HG03097 (cell line): ENCODE data around the gene IL11RA.

Experiments
- ATAC-seq: cut with Tn5 transposase; IDR thresholded peaks from one replicate; pipeline ENCODE4 v1.9.1; 2021; ENCODE audit not compliant: unreplicated experiment, low FRiP score

The IL11RA gene

DNA sequence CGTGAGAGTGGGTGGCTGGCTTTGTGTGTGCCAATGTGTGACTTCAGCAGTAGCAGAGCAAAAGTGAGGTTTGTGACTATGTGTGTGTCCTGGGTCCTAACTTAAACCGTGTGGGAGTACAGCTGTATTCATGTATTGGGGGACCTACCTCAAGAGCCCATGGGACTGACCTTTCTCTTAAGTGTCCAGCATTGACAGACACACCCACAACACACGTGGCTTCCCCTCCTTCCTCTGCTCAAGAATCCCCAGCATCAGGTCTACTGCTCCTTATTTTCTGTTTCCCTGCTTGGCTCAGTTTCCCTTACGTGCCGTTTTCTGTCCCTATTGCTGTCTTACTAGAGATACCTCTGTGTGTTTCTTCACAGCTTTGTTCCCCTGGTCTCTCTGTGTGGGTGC, 616 bp downstream of the IL11RA start:
- no peak for ATAC-seq

DNA sequence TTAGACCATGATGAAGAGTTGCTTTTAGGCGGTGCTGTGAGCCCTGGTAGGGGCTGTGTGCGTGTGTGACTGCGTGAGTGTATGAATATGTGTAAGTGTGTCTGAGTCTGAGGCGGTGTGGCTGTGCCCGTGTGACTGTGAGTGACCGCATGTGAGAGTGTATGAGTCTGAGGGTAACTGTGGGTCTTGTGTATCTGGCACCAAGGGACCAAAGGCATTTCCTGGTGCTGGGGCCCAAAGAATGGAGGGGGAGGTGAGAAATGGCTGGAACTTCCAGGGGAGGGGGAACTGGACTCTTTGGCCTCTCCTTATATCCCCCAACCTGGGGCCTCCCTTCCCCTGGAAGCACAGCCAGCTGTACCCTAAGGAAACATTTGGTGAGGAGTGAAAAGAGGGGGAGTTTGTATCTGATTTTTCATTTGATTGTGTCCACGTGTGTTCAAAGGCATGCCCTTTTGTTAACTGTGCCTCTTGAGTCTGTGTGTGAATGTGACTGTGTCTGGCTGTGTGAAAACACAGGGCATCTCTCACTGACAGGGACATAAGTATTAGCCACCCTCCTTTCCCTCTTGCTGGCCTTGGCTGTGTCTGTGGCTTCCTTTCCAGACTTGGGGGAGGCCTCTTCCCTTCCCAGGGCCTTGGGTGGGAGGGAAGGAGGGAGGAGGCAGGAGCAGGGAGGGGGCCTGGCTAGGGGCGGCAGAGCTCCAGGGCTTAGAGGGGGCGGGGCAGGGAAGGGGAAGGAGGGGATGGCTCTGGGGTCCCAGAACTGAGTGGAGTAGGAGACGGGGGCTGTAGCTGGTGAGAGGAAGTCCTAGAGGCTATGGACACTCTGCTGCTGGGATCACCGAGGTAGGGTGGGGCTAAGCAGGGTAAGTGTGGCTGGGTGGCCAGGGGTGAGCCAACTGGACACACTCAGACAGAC, 1.4 kb downstream of the IL11RA start:
- no peak for ATAC-seq

DNA sequence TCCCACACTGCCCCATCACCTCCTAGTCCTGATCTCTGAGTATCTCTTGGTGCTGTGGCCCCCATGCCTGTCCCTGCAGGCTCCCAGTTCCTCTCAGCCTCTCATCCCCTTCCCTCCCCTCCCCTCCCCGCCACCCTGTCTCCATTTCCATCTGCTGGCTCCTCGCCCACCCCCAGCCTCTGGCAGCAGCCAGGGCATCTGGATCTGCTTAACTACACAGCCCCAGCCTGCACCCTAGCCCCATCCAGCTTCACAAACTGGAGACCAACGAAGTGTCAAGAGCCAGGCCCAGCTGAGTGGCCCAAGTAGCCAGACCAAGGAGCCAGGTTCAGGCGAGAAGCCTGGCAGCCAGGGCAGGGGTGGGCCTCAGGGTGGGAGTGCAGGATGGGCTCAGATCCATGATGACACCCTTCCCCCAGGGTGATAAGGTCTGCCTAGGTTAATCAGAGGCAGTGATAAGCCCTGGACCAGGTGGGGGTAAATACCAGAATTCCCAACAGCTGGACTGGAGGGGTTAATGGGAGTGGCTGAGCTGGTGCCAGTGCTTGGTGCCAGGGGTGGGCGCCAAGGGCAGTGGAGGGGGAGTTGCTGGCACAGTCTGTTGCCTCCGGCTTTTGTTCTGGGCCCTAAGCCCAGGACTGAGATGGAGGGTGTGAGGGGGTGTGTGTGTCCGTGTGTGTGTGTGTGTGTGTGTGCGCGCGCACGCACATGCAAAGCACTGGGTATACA, 2.5 kb downstream of the IL11RA start:
- no peak for ATAC-seq

DNA sequence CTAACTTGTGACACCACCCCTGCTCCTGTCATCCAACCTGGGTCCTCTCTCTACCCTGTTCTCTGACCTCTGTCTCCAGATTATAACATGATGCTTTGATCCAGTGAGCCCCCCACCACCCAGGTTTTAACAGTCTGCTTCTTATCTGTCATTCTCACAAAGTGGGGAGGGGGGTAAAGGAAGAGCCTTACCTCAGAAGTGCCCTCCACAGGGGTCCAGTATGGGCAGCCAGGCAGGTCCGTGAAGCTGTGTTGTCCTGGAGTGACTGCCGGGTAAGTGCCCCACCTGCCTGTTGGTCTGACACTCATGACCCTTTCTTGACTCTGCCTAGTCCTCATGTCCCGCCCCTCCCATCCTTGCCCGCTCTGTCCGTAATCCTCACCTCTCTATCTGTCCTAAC, 3.4 kb downstream of the IL11RA start:
- no peak for ATAC-seq

DNA sequence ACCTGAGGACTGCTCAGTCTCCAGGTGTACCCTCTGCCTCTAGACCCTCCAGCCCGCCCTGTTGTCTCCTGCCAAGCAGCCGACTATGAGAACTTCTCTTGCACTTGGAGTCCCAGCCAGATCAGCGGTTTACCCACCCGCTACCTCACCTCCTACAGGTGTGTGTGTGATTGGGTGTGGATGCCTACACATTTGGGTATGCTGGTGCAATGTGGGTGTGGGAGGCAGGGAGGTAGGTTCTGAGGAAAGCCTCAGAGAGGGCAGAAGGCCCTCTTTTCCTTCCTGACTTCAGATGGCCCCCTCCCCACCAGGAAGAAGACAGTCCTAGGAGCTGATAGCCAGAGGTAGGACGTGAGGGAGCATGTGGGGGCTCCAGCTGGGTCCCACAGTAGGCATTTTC, 5.0 kb downstream of the IL11RA start:
- no peak for ATAC-seq

DNA sequence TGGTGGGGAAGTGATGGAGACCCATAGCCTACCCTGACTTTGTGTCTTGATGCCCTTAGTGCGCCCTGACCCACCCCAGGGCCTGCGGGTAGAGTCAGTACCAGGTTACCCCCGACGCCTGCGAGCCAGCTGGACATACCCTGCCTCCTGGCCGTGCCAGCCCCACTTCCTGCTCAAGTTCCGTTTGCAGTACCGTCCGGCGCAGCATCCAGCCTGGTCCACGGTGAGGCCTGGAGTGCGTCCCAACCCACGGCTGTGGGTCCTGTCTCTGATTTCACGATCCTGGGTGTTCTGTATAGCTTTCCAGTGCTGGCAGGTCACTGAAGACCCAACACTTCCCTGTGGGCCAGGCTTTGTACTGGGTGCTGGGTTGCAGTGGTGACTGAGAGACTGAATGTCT, 6.5 kb downstream of the IL11RA start:
- no peak for ATAC-seq

DNA sequence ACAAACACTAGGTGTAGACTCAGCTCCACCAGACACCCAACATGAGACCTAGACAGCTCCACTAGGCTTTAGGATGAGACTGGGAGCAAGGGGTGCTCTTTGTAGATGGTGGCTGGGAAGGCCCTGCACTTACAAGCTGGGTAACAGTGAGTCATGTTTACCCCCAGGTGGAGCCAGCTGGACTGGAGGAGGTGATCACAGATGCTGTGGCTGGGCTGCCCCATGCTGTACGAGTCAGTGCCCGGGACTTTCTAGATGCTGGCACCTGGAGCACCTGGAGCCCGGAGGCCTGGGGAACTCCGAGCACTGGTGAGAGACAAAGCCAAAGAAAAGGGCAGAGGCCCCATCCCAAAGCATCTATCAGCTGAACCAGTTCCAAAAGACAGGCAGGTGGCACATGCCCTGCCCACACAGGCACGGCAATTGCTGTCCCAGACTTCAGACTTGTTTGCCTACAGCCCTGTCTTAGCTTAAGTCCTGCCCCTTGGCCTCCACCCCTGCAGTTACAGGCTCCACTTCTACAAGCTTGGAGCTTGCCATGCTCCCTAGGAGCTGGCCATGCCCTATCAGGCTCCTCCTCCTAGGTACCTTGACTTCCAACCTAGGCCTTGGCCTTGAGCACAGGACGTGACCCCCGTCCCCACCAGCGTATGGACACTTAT, 7.7 kb downstream of the IL11RA start:
- ATAC-seq: no peak

DNA sequence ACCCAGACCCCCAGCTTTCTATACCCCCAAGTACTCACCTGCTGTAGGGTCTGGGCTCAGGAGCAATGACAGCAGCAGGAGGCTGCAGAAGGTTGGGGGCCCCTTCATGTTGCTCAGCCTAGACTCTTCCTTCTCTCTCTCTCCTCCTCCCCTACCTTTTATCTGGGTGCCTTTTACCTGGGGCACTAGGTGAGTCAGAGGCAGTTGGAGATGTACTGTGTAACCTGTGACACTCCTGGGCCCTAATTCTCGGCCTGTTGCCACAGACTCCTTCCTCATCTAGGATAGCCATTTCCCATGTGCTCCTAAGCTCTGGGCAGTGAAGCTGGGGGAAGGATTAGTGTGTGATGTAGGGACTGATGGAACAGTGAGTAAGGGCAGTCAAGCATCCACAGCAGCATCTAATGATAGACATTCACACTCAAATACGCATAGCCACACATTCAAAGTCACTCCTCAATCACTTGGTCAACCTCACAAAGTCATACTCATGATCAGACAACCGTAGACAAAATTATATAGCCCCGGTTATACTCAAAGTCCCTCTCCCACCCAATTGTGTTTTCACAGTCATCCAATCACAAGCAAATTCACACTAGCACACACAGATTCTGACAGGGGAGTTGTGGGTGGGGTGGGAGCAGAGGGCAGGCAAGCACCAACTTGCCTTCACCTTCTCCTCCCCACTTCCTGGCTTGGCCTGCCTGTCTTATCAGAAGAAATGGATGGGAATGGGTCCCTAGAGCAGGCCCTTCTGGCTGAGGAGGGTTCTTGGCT, 10.7 kb downstream of the IL11RA start, which contains the start of gene CCL27:
CCL27 (minus strand) TSS at position 132 of the 777 bp plus-strand sequence; CDS start at position 108, 24 bp downstream.
- no peak for ATAC-seq

DNA sequence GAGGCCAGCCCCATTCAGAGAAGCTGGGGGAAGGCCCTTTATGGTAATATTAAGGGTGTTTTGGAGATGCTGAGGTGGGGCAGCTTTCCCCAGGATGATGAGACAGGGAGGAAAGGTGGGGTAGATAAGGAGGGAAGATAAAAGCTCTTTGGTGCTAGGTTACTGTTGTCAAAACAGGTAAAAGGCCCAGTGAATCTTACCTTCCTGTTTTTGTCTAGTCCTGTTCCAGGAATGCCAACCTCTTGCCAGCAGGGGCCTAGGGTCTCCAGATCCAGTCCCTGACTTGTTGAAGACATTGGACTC, 11.3 kb downstream of the IL11RA start:
- ATAC-seq: no peak

DNA sequence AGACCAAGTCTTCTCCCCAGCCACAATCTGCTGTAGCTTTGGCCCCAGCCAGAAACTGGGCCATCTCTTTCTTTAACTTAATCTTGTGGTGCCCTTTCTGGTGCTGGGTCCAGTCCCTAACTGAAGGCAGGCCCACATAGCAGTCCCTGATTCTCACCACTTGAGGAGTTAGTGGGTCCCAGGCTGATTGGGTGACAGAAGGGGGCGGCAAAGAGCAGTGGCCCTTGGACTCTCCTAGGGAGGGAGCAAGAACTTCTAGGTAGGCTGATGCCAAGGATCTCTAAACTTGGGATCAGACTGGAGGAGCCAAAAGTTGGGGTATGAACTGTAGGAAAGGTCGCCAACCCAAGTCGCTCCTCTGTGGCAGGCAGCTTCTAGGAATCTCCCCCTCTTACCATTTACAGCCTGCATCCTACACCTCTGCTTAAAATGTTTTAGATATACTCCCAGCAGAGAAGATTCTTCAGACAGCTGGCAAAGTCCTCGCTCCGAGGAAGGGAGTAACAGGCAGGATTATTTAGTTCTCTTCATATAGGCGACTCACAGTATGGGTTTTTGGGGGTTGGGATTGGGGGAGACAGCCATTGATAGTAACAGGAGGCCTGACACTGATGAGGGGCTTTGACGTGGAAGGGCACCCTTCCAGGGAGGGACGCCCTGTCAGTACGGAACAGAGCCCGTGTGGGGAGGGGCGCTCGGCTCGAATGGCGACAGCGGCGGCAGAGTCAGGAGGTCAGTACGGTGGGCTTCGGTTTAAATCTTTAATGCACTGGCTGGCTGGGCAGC, 12.5 kb downstream of the IL11RA start:
- no peak for ATAC-seq

DNA sequence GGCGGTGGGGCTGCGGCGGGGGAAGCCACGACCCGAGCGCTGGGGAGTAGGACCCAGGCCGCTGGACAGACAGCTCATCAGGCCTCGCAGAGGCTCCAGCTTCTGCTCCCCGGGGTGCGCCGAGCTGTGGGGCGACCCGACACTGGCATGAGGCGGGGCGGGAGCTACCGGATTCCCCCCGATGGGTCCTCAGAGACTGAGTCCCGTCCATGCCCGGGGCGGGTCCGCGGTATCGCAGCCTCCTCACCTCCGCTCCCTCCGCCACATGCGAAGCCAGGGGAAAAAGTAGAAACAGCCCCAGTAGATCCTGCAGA, 13.0 kb downstream of the IL11RA start:
- peak; percentile 29 for ATAC-seq

DNA sequence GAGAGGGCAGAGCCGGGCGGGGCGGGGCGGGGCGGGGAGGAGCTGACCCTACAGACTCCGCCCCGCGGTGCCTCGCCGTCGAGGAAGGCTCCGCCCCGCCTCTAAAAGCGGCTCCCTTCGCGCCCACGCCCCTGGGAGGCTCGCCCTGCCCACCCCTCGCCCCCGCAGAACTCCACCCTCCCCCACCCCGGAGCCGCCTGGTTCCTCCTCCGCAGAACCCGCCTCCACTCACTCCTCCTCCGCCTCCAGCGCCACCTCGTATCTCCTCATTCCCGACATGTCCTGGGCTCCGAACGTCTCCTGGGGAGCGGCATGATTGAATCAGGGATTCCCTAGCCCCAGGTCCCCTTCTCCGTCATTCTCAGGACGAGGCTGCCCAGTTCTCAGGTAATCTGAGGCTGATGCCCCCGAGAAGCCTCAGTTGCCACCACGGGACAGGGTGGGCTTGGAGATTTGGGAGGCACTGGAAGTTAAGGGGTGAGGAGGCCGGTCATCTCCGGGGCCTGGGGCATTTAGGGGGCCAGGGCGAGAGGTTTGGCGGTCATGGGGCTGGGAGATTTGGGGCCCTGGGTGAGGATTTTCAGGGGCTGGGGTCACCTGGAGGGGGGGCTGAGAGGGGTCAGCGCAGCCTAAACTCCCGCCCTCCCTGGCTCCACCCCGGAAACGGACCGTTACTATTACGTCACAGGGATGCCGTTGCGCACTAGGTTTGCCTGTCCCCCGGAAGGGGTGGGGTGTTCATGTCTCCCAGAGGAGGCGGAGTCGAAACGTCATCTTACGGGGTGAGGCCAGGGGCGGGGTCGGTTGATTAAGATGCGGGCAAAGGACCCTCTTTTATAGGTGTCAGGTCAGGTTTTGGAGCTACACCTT, 13.6 kb downstream of the IL11RA start:
- ATAC-seq: peak; percentile 61

DNA sequence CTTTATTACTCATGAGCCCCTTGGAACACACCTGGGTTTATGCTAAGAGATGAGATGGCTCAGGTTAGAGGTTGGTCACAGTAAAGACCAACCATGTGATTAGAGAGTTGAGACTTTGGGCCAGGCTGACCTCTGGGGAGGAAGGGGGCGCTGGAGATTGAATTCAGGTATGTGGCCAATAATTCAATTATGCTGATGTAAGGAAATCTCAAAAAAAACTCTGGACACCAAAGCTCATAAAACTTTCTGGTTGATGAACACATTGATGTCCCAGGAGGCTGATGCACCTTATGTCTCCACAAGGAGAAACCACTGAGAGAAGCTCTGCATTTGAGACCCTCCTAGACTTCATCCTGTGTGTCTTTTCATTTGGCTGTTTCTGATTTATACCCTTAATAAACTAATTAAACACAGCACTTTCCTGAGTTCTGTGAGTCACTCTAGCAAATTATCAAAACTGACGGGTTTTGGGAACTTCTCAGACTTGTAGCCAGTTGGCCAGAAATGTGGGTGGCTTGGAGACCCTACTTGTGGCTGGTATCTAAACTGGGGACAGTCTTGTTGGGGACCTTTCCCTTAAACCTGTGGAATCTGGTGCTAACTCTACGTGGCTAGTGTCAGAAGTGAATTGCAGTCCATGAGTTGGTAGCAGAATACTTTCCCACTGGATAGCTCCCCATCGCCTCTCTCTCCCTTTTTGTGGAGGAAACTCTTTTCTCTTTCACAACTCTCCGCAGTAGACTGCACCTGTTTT, 18.0 kb downstream of the IL11RA start:
- ATAC-seq: no peak

DNA sequence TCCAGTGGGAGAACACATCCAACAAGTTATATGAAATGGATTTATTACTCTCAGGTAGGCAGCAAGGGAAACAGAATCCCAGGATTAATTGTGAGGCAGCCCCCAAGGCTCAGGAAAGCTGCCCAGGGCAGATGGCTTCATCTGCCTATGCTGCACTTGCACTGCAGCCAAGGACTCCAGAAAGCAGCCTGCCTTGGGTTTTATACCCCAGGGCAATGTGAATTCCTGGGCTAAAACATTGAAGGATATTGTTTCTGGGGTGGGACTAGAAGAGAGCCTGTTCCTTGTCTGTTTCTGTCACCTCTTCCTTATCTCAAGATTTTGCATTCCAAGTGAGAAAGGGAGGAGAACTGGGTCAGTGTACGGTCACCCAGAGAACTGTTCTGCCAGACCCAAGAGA, 19.3 kb downstream of the IL11RA start:
- no peak for ATAC-seq

DNA sequence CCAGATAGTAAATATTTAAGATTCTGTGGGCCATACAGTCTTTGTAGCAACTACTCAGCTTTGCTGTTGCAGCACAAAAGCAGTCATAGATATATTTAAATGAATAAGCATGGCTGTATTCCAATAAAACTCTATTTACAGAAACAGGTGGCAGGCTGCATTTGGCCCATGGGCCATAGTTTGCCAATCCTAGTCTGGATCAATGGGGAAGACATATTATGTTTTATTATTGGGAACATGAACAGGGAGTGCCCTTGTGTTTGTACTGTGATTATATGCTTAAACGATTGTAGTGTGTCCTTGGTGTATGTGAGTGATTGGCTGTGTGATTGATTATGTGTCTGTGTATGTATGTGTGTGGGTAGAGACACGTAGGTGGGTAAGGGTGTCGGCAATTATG, 22.5 kb downstream of the IL11RA start:
- ATAC-seq: no peak

DNA sequence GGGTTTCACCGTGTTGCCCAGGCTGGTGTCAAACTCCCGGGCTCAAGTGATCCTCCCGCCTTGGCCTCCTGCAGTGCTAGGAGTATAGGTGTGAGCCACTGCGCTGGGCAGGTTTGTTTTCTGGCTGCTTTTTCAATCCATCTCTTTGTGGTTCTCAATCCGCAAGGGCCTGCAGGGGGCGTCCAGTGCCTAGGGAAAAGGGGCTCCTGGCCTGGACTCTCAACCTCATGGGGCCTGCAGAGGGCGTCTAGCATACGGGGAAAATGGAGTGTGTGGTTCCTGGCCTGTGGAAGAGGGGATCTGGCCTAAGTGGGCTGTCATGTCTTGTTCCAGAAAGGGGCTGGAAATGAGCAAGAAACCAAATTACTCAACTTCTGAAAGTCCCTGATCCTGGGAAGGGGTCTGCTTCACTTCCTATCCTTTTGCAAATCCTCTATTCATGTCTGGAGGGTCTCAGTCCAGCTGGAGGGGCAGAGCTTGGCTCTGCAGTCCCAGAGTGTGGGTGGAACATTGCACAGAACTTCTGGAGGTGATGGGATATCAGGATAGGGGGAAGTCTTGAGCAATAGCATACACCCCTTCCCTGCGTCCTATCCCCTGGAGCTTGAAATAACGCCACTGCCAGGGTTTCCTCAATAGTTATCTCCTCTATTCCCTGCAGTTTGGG, 23.2 kb downstream of the IL11RA start:
- ATAC-seq: no peak

DNA sequence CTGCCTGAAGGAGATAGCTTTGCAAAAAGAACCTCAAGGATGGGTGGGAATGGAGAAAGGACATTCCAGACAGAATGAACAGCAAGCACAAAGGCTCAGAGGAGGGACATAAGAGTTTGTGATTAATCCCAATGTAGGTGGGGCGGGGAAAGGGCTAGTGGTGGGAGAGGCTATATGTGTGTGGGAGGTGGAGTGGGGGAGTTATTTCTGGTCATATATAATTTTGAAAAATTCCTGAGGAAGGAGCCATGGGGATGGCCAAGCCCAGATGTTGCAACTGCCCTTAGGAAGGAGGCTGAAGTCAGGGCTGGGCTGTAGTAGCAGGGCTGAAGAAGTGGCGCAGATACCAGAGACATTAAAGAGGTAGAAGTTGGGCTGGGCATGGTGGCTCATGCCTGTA, 23.9 kb downstream of the IL11RA start:
- ATAC-seq: no peak

DNA sequence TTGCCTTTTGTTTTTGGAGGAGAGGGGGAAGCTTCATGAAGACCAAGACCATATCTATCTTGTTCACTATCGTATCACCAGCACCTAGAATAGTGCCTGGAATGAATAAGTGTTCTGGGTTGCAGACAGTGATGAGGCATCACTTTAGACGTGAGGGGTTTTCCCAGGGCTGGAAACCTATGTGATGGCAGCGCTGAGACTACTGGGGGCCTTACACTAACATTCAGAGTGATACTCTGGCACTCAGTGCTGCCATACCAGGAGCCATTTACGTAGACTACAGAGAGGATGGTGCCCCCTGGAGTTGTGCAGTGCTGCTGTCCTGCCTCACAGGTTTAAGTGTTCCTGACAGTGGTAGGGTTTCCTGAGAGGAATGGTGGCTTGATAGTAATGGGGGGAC, 32.2 kb downstream of the IL11RA start:
- ATAC-seq: no peak
